A549 (cell line): ENCODE measurements around the gene SHOC2.

Source experiments
- CHD4 ChIP-seq: fragments of 200-600 bp; sonication (generic); IDR thresholded peaks from 2 replicates; pipeline ENCODE4 v1.6.1; 2016; ENCODE audit warnings: antibody characterized with exemption, mild to moderate bottlenecking, borderline replicate concordance
- CTCF ChIP-seq: fragments of >200 bp; sonication (Bioruptor Twin); formaldehyde crosslinking; IDR thresholded peaks from 3 replicates; pipeline ENCODE4 v1.5.1; 2016
- EP300 ChIP-seq, 2 experiments: fragments of >200 bp; sonication (Bioruptor Twin); formaldehyde crosslinking; IDR thresholded peaks; 2 replicates in 1 of 2; 3 replicates in 1 of 2; pipeline ENCODE4 v1.6.1; 2016 to 2017
- FOXS1 ChIP-seq: fragments of 250-450 bp; sonication (Bioruptor Pico); IDR thresholded peaks from 2 replicates; pipeline ENCODE4 v1.5.0; 2020; ENCODE audit warnings: mild to moderate bottlenecking, moderate library complexity
- HDAC2 ChIP-seq: fragments of 200-600 bp; sonication (generic); IDR thresholded peaks from 2 replicates; pipeline ENCODE4 v1.6.1; 2016
- JUN ChIP-seq, 2 experiments: fragments of >200 bp; sonication (Bioruptor Twin); formaldehyde crosslinking; IDR thresholded peaks; 2 replicates in 1 of 2; 3 replicates in 1 of 2; pipeline ENCODE4 v1.6.1; 2016 to 2017
- PBX3 ChIP-seq: IDR thresholded peaks from 2 replicates; pipeline ENCODE4 v1.6.1; 2012
- POLR2A ChIP-seq: IDR thresholded peaks from 2 replicates; pipeline ENCODE4 v1.6.1; 2012; ENCODE audit warnings: mild to moderate bottlenecking, low read length
- RAD21 ChIP-seq, 2 experiments: fragments of >200 bp in 1 of 2; sonication (Bioruptor Twin) in 1 of 2; formaldehyde crosslinking in 1 of 2; IDR thresholded peaks in 1 of 2; conservative IDR thresholded peaks in 1 of 2; 2 replicates in 1 of 2; 3 replicates in 1 of 2; pipeline ENCODE4 v1.6.1; 2012 to 2018; ENCODE audit warnings: inconsistent platforms in 1 of 2
- RFX5 ChIP-seq: fragments of 450-650 bp; IDR thresholded peaks from 2 replicates; pipeline ENCODE4 v1.7.1; 2014; ENCODE audit warnings: antibody characterized with exemption, mild to moderate bottlenecking, moderate library complexity
- SREBF2 ChIP-seq: fragments of 450-650 bp; IDR thresholded peaks from 2 replicates; pipeline ENCODE4 v1.6.1; 2014; ENCODE audit warnings: mild to moderate bottlenecking, moderate library complexity
- USF2 ChIP-seq: fragments of 450-650 bp; IDR thresholded peaks from 2 replicates; pipeline ENCODE4 v1.6.1; 2014; ENCODE audit warnings: antibody characterized with exemption
- TF ChIP-seq, protein P1 (sequence below): fragments of 250-450 bp; sonication (Bioruptor Pico); IDR thresholded peaks from 2 replicates; pipeline ENCODE4 v1.5.0; 2021; ENCODE audit warnings: mild to moderate bottlenecking, moderate library complexity, borderline replicate concordance

DNA sequence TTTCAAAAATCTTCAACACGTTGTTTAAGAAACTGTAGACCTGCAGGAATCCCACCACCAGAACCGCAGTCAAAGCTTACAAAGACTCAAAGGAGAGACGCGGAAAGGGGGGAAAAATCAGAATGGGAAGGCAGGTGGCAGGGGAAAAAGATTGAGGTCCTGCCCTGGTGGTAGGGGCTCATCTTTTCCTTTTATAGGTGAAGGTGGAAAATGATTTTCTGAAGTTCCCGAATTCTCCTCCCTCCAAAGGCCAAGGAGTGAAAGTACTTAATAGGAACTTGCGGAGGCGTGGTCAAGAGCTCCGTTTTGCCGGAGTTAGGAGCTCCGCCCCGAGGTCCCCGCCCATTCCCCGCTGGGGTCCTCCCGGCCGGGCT lies 1.1 kb upstream of the SHOC2 start:
- no peak for TF ChIP-seq CTCF
- no peak for TF ChIP-seq EP300 (IDR thresholded peaks at IDR 0.05)
- TF ChIP-seq RFX5, result no peak
- TF ChIP-seq USF2, result no peak
- TF ChIP-seq PBX3, result no peak
- TF ChIP-seq CHD4, result no peak
- TF ChIP-seq, protein P1, sequence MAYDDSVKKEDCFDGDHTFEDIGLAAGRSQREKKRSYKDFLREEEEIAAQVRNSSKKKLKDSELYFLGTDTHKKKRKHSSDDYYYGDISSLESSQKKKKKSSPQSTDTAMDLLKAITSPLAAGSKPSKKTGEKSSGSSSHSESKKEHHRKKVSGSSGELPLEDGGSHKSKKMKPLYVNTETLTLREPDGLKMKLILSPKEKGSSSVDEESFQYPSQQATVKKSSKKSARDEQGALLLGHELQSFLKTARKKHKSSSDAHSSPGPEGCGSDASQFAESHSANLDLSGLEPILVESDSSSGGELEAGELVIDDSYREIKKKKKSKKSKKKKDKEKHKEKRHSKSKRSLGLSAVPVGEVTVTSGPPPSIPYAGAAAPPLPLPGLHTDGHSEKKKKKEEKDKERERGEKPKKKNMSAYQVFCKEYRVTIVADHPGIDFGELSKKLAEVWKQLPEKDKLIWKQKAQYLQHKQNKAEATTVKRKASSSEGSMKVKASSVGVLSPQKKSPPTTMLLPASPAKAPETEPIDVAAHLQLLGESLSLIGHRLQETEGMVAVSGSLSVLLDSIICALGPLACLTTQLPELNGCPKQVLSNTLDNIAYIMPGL (CRISPR knock-in tag), result no peak
- no peak for TF ChIP-seq POLR2A
- TF ChIP-seq JUN (IDR thresholded peaks at IDR 0.05), result no peak
- TF ChIP-seq SREBF2, result no peak
- no peak for TF ChIP-seq FOXS1
- no peak for TF ChIP-seq HDAC2
- TF ChIP-seq RAD21 (conservative IDR thresholded peaks at IDR 0.05 in 1 of 2, IDR thresholded peaks at IDR 0.05 in 1 of 2), result no peak; a peak in 1 of 5 replicates
